Measurements from ENCODE around the gene METTL21A.

- TF ChIP-seq POLR2A (IDR thresholded peaks at IDR 0.05), result no peak
- TF ChIP-seq, protein P1, sequence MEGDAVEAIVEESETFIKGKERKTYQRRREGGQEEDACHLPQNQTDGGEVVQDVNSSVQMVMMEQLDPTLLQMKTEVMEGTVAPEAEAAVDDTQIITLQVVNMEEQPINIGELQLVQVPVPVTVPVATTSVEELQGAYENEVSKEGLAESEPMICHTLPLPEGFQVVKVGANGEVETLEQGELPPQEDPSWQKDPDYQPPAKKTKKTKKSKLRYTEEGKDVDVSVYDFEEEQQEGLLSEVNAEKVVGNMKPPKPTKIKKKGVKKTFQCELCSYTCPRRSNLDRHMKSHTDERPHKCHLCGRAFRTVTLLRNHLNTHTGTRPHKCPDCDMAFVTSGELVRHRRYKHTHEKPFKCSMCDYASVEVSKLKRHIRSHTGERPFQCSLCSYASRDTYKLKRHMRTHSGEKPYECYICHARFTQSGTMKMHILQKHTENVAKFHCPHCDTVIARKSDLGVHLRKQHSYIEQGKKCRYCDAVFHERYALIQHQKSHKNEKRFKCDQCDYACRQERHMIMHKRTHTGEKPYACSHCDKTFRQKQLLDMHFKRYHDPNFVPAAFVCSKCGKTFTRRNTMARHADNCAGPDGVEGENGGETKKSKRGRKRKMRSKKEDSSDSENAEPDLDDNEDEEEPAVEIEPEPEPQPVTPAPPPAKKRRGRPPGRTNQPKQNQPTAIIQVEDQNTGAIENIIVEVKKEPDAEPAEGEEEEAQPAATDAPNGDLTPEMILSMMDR (IDR thresholded peaks at IDR 0.05), result no peak
These were observed 30.9 kb downstream of the METTL21A start for GRCh38 chr2:207594264-207594663.
